PFSK-1 (cell line): ENCODE data around the gene GAS2L3.

Experiments used
- FOXP2 ChIP-seq: optimal IDR thresholded peaks from 2 replicates; pipeline ENCODE3; 2011; ENCODE audit warnings: borderline replicate concordance, control low read depth, inconsistent platforms; ENCODE audit not compliant: insufficient read depth; ENCODE audit errors: extremely low read length, extremely low read depth
- POLR2AphosphoS5 ChIP-seq: IDR thresholded peaks from 2 replicates; pipeline ENCODE4 v1.6.1; 2012; ENCODE audit warnings: low read depth, mild to moderate bottlenecking, control low read depth, low read length, moderate library complexity
- REST ChIP-seq, 2 experiments: IDR thresholded peaks; 2 replicates each; pipeline versions ENCODE4 v1.6.1 to v1.8.0; 2011 to 2012; ENCODE audit warnings: low read depth in 2 of 2, low read length in 2 of 2, control low read depth in 1 of 2, inconsistent platforms in 1 of 2, mild to moderate bottlenecking in 1 of 2, moderate library complexity in 1 of 2; ENCODE audit not compliant: insufficient read depth in 1 of 2
- SIN3A ChIP-seq: IDR thresholded peaks from 2 replicates; pipeline ENCODE4 v1.6.1; 2012; ENCODE audit warnings: mild to moderate bottlenecking, low read length, moderate library complexity, borderline replicate concordance; ENCODE audit not compliant: insufficient read depth
- TAF1 ChIP-seq: IDR thresholded peaks from 2 replicates; pipeline ENCODE4 v1.6.1; 2012; ENCODE audit warnings: low read length, control low read depth, borderline replicate concordance; ENCODE audit not compliant: insufficient read depth

GAS2L3 gene

DNA sequence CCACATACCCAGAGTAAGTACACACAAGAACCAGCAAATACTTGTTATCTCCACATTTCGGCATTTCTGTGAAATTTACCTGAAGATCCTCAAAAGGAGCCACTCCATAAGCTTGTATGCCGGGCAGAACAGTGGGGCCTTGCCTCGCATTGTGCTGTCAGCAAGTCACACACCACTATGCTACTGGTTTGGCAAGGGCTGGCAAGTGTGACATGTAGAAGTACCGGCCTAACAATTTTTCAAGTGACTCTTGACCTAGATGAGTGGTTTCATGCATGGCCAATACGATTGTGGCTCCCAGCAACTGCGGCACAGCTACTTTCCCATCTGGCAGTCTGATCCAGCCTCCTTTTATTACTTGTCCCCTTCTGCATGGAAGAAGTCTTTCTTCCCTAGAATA is 69.8 kb downstream of the GAS2L3 start:
- TF ChIP-seq TAF1 = no peak
- no peak for TF ChIP-seq REST (IDR thresholded peaks at IDR 0.05; ENCODE audit: insufficient read depth in 1 of 2, low read depth in 2 of 2, low read length in 2 of 2)
- TF ChIP-seq POLR2AphosphoS5 = no peak
- no peak for TF ChIP-seq FOXP2
- no peak for TF ChIP-seq SIN3A

- no peak for TF ChIP-seq TAF1
- TF ChIP-seq POLR2AphosphoS5 = no peak
- no peak for TF ChIP-seq REST (IDR thresholded peaks at IDR 0.05; ENCODE audit: insufficient read depth in 1 of 2, low read depth in 2 of 2, low read length in 2 of 2)
- TF ChIP-seq FOXP2 = no peak
- TF ChIP-seq SIN3A = no peak
These were observed 73.4 kb downstream of the GAS2L3 start for GRCh38 chr12:100646896-100647295.

DNA sequence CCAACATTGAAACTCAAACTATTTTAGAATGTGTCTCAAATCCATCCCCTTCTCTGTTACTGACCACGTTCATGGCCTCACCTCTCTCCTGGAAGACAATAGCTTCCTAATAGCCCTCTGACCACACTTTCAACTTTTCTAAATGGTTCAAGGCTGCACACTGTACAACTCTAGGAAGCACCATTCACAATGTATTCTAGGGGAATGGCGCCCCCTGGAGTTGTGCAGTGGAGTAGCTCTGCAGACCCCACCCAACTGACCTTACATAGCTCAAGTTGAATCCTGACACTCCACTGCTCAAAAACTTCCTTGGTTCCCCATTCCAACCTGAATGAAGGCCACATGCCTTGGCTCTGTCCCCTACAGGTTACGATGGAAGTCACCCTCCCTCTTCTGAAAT is 77.6 kb downstream of the GAS2L3 start:
- TF ChIP-seq FOXP2 (no peak), TAF1 (no peak), POLR2AphosphoS5 (no peak), SIN3A (no peak)

- TF ChIP-seq SIN3A = no peak
- TF ChIP-seq POLR2AphosphoS5 = no peak
- TF ChIP-seq TAF1 = no peak
- no peak for TF ChIP-seq FOXP2
- TF ChIP-seq REST (IDR thresholded peaks at IDR 0.05; ENCODE audit: insufficient read depth in 1 of 2, low read depth in 2 of 2, low read length in 2 of 2) = no peak
These were observed 78.2 kb downstream of the GAS2L3 start for GRCh38 chr12:100651694-100652093.

DNA sequence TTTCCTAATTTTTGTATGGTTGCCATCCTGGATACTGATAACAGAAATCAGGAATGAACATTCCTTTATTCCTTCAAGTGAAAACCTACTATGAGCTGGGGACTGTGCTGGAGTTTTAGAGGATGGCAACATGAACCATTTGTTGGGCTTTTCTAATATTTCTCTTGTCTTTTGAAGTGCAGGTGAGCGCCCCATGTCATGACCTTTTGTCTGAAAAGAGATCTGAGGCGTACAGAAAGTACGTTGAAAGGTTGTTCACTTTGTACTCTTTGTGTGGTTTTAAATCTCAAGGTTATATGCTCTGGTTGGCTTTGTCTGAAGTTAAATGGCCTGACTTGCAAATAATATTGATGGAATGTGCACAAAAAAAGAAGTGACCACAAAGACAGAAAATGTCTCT is 79.0 kb downstream of the GAS2L3 start:
- TF ChIP-seq SIN3A (no peak), TAF1 (no peak), POLR2AphosphoS5 (no peak), REST (IDR thresholded peaks at IDR 0.05; ENCODE audit: insufficient read depth in 1 of 2, low read depth in 2 of 2, low read length in 2 of 2) (no peak), FOXP2 (no peak)
